Measurements from ENCODE around the gene HMGB1. TPM values are rescaled to one million over a fixed set of nuclear protein-coding genes. Genes with fewer than 3 reads are reported as not detected.

The HMGB1 gene
- total RNA-seq, 1 donor from 2014 or later: 224 TPM

- H3K4me1 ChIP-seq: no peaks in the 10 kb centered on the region
- no peaks in the 10 kb centered on the region for H3K36me3 ChIP-seq
- ATAC-seq (no peak), DNase-seq (no peak)
- H3K27ac ChIP-seq: no peak overlapping the region
- intact Hi-C loops (cut with DNase I): no loop called here
- H3K9me3 ChIP-seq: no peaks in the 10 kb centered on the region
- no peak for TF ChIP-seq CTCF (IDR thresholded peaks at IDR 0.05)
- no peak overlapping the region for H3K4me3 ChIP-seq
- no peaks in the 10 kb centered on the region for H3K27me3 ChIP-seq
These were observed 36.5 kb upstream of the HMGB1 start for GRCh38 chr13:30502237-30502636.

GRCh38 chr13:30499338-30499737, 33.6 kb upstream of the HMGB1 start:
- DNase-seq (no peak), ATAC-seq (no peak)
- H3K9me3 ChIP-seq: no peaks in the 10 kb centered on the region
- H3K4me1 ChIP-seq: no peaks in the 10 kb centered on the region
- no peak overlapping the region for H3K4me3 ChIP-seq
- H3K27me3 ChIP-seq: no peaks in the 10 kb centered on the region
- no peak for TF ChIP-seq CTCF (IDR thresholded peaks at IDR 0.05)
- H3K36me3 ChIP-seq: no peaks in the 10 kb centered on the region
- H3K27ac ChIP-seq: no peak overlapping the region
- intact Hi-C loops (cut with DNase I): no loop called here

GRCh38 chr13:30496147-30496546, 30.4 kb upstream of the HMGB1 start:
- Histone ChIP-seq H3K4me3 (no peak overlapping the region), H3K4me1 (no peaks in the 10 kb centered on the region), H3K9me3 (no peaks in the 10 kb centered on the region), H3K27me3 (no peaks in the 10 kb centered on the region), H3K36me3 (no peaks in the 10 kb centered on the region), H3K27ac (no peak overlapping the region)
- ATAC-seq (no peak), DNase-seq (no peak)
- intact Hi-C loops (cut with DNase I): no loop called here
- no peak for TF ChIP-seq CTCF (IDR thresholded peaks at IDR 0.05)

DNA sequence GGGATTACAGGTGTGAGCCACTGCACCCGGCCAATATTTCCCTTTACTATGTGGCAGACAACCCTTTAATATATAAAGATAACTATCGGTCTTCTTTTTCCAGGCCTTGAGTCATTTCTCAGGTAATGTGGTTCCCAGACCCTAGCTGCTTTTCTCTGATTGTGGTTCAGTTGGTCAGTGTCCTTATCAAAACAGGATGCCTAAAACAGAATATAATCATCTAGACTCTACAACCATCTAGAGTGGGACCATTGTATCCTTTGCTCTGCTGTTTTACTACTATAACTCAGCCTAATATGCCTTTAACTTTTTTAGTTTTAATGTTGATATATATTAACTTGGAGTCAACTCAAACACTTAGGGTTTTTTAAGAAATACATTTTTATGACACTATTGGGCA, 30.0 kb upstream of the HMGB1 start:
- no peak for TF ChIP-seq CTCF (IDR thresholded peaks at IDR 0.05)
- no peak for DNase-seq
- Histone ChIP-seq H3K9me3 (no peaks in the 10 kb centered on the region), H3K27ac (no peak overlapping the region), H3K36me3 (no peaks in the 10 kb centered on the region), H3K4me3 (no peak overlapping the region), H3K27me3 (no peaks in the 10 kb centered on the region), H3K4me1 (no peaks in the 10 kb centered on the region)
- intact Hi-C loops (cut with DNase I): no loop called here
- no peak for ATAC-seq

DNA sequence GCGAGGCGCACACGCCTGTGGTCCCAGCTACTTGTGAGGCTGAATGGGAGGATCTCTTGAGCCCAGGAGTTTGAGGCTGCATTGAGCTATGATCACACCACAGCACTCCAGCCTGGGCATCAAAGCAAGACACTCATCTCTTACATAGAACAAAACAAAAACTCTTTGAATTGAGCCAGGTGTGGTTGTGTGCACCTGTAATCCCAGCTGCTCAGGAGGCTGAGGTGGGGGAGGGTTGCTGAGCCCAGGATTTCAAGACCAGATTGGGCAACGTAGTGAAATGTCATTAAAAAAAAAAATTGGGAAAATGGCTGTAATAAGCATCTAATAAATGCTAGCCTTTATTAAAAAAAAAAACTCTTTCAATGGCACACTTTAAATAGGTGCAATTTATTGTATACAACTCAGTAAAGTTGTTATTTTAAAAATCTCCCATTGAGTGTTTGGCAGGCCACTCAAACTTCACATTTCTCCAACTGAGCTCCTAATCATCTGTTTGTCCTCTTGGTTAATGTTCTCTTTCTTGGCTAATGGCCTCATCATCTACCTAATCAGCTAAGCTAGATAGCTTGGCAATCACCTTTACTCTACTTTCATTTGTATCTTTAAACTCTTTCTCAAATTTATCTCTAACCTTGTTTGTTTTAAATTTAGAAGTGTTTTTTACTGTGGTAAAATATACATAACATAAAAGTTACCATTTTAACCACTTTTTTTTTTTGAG, 28.1 kb upstream of the HMGB1 start:
- Histone ChIP-seq H3K36me3 (no peaks in the 10 kb centered on the region), H3K9me3 (no peaks in the 10 kb centered on the region), H3K27me3 (no peaks in the 10 kb centered on the region), H3K27ac (no peak overlapping the region), H3K4me1 (no peaks in the 10 kb centered on the region), H3K4me3 (no peak overlapping the region)
- intact Hi-C loops (cut with DNase I): no loop called here
- ATAC-seq: no peak
- DNase-seq: no peak
- no peak for TF ChIP-seq CTCF (IDR thresholded peaks at IDR 0.05)

- TF ChIP-seq CTCF (IDR thresholded peaks at IDR 0.05): no peak
- DNase-seq (no peak), ATAC-seq (peak; percentile 31)
- intact Hi-C loops (cut with DNase I): no loop called here
- Histone ChIP-seq H3K27ac (no peak overlapping the region), H3K9me3 (no peaks in the 10 kb centered on the region), H3K27me3 (no peaks in the 10 kb centered on the region), H3K4me3 (no peak overlapping the region), H3K36me3 (no peaks in the 10 kb centered on the region), H3K4me1 (no peaks in the 10 kb centered on the region)
These were observed 21.3 kb upstream of the HMGB1 start for GRCh38 chr13:30487075-30487470.
